ENCODE data around the gene MYO1C.

GRCh38 chr17:1446201-1446600 lies 46.3 kb downstream of the MYO1C start:
- TF ChIP-seq POLR2A (IDR thresholded peaks at IDR 0.05; ENCODE audit: borderline replicate concordance, extremely low read depth, insufficient read depth, insufficient read length), result no peak
- no peak for TF ChIP-seq CTCF (IDR thresholded peaks at IDR 0.05 in 2 of 3, conservative IDR thresholded peaks at IDR 0.05 in 1 of 3; ENCODE audit: borderline replicate concordance in 1 of 3, insufficient read depth in 1 of 3, low read depth in 2 of 3, low read length in 2 of 3)
- no peak for TF ChIP-seq SIN3A (IDR thresholded peaks at IDR 0.05; ENCODE audit: low read depth)
- no peak for TF ChIP-seq EZH2phosphoT487 (IDR thresholded peaks at IDR 0.05; ENCODE audit: borderline replicate concordance)
- no peak for TF ChIP-seq EGR1 (IDR thresholded peaks at IDR 0.05; ENCODE audit: low read depth)
- TF ChIP-seq POLR2AphosphoS5 (IDR thresholded peaks at IDR 0.05; ENCODE audit: low read depth, low read length), result no peak
- no peak for TF ChIP-seq CEBPB (IDR thresholded peaks at IDR 0.05; ENCODE audit: low read depth)
- TF ChIP-seq EZH2 (IDR thresholded peaks at IDR 0.05), result no peak
- no peak for TF ChIP-seq TCF7L2 (IDR thresholded peaks at IDR 0.05; ENCODE audit: borderline replicate concordance, extremely low read depth, insufficient read depth, insufficient read length)
- TF ChIP-seq ZNF274 (IDR thresholded peaks at IDR 0.05; ENCODE audit: low read depth, low read length), result no peak
- no peak for TF ChIP-seq MAX (IDR thresholded peaks at IDR 0.05)

All from HCT116 (cell line).